ENCODE measurements around the gene PPP6R3. TPM values are rescaled to one million over a fixed set of nuclear protein-coding genes. Genes with fewer than 3 reads are reported as not detected.
A peak's percentile ranks its signal among the peaks of the same experiment; 100 is the strongest.

Gene PPP6R3
- polyA plus RNA-seq, 3 donors from 2014 or later = 18.2 to 48.4 (median 29.8) TPM

- H3K4me3 Mint-ChIP-seq = peak overlapping the region in 3 of 5 donors; percentile 15 to 59 (median 31)
- DNase-seq = no peak
- no peaks in the 10 kb centered on the region for H3K36me3 Mint-ChIP-seq
- H3K9me3 Mint-ChIP-seq = no peaks in the 10 kb centered on the region
- peak overlapping the region; percentile 16 to 58 (median 30) for H3K27ac Mint-ChIP-seq
- H3K4me1 Mint-ChIP-seq = peaks cover 87 to 94% of the 10 kb centered on the region in 2 donors
- H3K27me3 Mint-ChIP-seq (ENCODE audit: low read depth in 3 of 3) = peaks cover 0 to 1% (median 0%) of the 10 kb centered on the region in 3 donors
Measured at GRCh38 chr11:68498903-68499883, 38.6 kb downstream of the PPP6R3 start.

GRCh38 chr11:68500206-68500605 lies 39.7 kb downstream of the PPP6R3 start:
- peaks cover 90 to 94% of the 10 kb centered on the region in 2 donors for H3K4me1 Mint-ChIP-seq
- DNase-seq = no peak
- no peaks in the 10 kb centered on the region for H3K36me3 Mint-ChIP-seq
- peak overlapping the region in 2 of 5 donors; percentile 18 to 27 for H3K4me3 Mint-ChIP-seq
- no peaks in the 10 kb centered on the region for H3K9me3 Mint-ChIP-seq
- no peaks in the 10 kb centered on the region for H3K27me3 Mint-ChIP-seq (ENCODE audit: low read depth in 3 of 3)
- peak overlapping the region in 3 of 6 donors; percentile 24 to 44 (median 42) for H3K27ac Mint-ChIP-seq

GRCh38 chr11:68501813-68502212 lies 41.3 kb downstream of the PPP6R3 start:
- H3K4me1 Mint-ChIP-seq = peaks cover 87 to 96% of the 10 kb centered on the region in 2 donors
- peak overlapping the region in 1 of 5 donors; percentile 29 for H3K4me3 Mint-ChIP-seq
- peak overlapping the region in 1 of 6 donors; percentile 27 for H3K27ac Mint-ChIP-seq
- DNase-seq = no peak
- no peaks in the 10 kb centered on the region for H3K27me3 Mint-ChIP-seq (ENCODE audit: low read depth in 3 of 3)
- H3K9me3 Mint-ChIP-seq = no peaks in the 10 kb centered on the region
- H3K36me3 Mint-ChIP-seq = no peaks in the 10 kb centered on the region

DNA sequence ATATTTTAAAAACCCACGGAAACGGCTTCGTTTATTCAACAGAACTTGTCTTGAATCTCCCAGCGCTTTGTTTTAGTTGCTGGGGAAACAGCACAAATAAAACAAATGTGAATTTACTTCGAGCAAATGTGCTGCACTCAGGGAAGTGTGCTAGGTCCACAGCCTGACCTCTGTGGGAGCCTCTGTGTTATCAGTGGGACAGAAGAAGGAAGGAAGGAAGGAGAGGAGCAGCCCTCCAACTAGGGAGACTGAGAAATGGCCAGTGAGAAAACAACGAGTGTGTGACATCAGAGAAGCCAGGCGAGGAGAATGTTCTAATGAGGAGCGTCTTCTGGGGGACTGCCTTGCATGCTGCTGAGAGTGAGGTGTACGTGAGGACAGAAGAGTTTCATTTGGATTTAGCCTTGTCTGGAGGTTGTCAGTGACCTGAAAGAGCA lies 42.7 kb downstream of the PPP6R3 start:
- Mint-ChIP-seq H3K9me3 (no peaks in the 10 kb centered on the region), H3K36me3 (no peaks in the 10 kb centered on the region), H3K27me3 (ENCODE audit: low read depth in 3 of 3) (no peaks in the 10 kb centered on the region), H3K4me1 (peaks cover 90 to 99% of the 10 kb centered on the region in 2 donors), H3K27ac (peak overlapping the region; percentile 25 to 88 (median 38)), H3K4me3 (peak overlapping the region in 2 of 5 donors; percentile 11 to 59)
- no peak for DNase-seq

- no peaks in the 10 kb centered on the region for H3K27me3 Mint-ChIP-seq (ENCODE audit: low read depth in 3 of 3)
- peaks cover 90 to 99% of the 10 kb centered on the region in 2 donors for H3K4me1 Mint-ChIP-seq
- no peak for DNase-seq
- no peaks in the 10 kb centered on the region for H3K36me3 Mint-ChIP-seq
- no peaks in the 10 kb centered on the region for H3K9me3 Mint-ChIP-seq
- no peak overlapping the region for H3K4me3 Mint-ChIP-seq
- peak overlapping the region; percentile 7 to 88 (median 38) for H3K27ac Mint-ChIP-seq
Measured at GRCh38 chr11:68503792-68504191, 43.2 kb downstream of the PPP6R3 start.

- peak overlapping the region in 3 of 5 donors; percentile 10 to 40 (median 39) for H3K4me3 Mint-ChIP-seq
- H3K27me3 Mint-ChIP-seq (ENCODE audit: low read depth in 3 of 3) = no peaks in the 10 kb centered on the region
- no peak for DNase-seq
- H3K36me3 Mint-ChIP-seq = no peaks in the 10 kb centered on the region
- H3K9me3 Mint-ChIP-seq = no peaks in the 10 kb centered on the region
- peaks cover 87 to 98% of the 10 kb centered on the region in 2 donors for H3K4me1 Mint-ChIP-seq
- H3K27ac Mint-ChIP-seq = peak overlapping the region; percentile 18 to 66 (median 42)
Measured at GRCh38 chr11:68504432-68505066, 44.0 kb downstream of the PPP6R3 start.

DNA sequence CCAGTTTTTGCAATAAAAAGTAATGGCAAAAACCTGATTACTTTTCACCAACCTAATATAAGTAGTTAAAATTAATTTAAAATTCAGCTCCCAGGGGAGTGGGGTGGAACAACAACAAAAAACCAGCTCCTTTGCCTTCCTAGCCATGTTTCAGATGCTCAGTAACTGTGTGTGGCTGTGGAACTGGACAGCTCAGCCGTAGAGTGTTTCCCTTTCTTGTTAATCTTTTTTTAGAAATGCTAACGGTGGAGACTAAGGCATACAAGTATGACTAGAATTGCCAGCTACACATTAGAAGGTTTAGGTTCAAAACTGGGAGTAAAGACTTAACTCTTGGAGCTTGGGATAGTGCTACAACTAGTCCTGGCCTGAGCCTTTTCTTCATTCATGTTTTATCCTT lies 45.0 kb downstream of the PPP6R3 start:
- peak overlapping the region in 2 of 5 donors; percentile 35 to 42 for H3K4me3 Mint-ChIP-seq

DNA sequence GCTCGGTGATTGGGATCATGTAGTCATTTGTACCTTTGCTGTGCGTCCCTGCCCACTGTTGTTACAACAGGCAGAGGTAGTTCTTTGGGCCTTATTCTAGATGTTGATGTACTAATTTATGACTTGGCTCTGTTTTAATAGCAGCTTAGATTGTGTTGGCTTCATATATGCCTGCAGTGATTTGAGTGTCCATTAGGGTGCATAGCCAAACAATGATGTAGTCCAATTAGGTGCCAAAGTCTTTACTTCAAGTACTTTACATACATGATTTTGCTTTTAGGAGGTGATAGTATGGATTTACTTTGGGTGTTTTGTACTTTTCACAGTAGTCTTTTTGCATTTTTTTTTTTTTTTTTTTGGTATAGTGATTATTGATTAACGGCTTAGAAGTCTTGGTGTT lies 46.4 kb downstream of the PPP6R3 start:
- H3K9me3 Mint-ChIP-seq = no peaks in the 10 kb centered on the region
- H3K27ac Mint-ChIP-seq = peak overlapping the region in 3 of 6 donors; percentile 5 to 37 (median 32)
- peak overlapping the region; percentile 4 to 42 (median 24) for H3K4me3 Mint-ChIP-seq
- DNase-seq = no peak
- peaks cover 82 to 96% of the 10 kb centered on the region in 2 donors for H3K4me1 Mint-ChIP-seq
- H3K27me3 Mint-ChIP-seq (ENCODE audit: low read depth in 3 of 3) = peaks cover 0 to 1% (median 0%) of the 10 kb centered on the region in 3 donors
- peaks cover 0 to 1% (median 0%) of the 10 kb centered on the region in 3 donors for H3K36me3 Mint-ChIP-seq

More for the DNA sequence above, 45.0 kb downstream of the PPP6R3 start:
- H3K36me3 Mint-ChIP-seq = no peaks in the 10 kb centered on the region
- DNase-seq = no peak
- peaks cover 83 to 96% of the 10 kb centered on the region in 2 donors for H3K4me1 Mint-ChIP-seq
- H3K27me3 Mint-ChIP-seq (ENCODE audit: low read depth in 3 of 3) = peaks cover 0 to 1% (median 0%) of the 10 kb centered on the region in 3 donors
- H3K9me3 Mint-ChIP-seq = no peaks in the 10 kb centered on the region
- peak overlapping the region in 3 of 6 donors; percentile 27 to 63 (median 29) for H3K27ac Mint-ChIP-seq

- Mint-ChIP-seq H3K36me3 (peaks cover 0 to 4% (median 0%) of the 10 kb centered on the region in 3 donors), H3K9me3 (no peaks in the 10 kb centered on the region), H3K4me1 (peaks cover 83 to 96% of the 10 kb centered on the region in 2 donors), H3K27ac (peak overlapping the region in 5 of 6 donors; percentile 10 to 47 (median 28)), H3K4me3 (peak overlapping the region in 4 of 5 donors; percentile 7 to 48 (median 18)), H3K27me3 (ENCODE audit: low read depth in 3 of 3) (peaks cover 0 to 1% (median 0%) of the 10 kb centered on the region in 3 donors)
- DNase-seq = no peak
Measured at GRCh38 chr11:68508425-68508824, 47.9 kb downstream of the PPP6R3 start.

DNA sequence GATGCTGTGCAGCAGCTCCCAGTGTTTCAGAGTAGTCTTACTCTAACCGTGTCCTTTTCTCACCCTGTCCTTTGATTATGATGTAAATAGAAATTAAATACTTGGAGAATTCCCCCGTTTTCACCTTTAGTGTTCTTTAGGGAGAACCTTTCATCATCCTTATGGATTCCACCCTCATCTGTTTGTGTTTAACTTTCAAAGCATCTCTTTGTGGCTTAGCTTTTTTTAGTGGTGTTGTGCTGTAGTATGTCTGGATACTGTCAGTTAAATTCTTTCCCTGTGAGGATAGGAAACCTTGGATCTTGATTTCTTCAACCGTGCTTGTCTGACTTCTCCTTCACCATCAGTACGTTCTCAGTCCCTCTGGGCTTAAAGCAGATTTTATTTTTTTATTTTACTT lies 48.5 kb downstream of the PPP6R3 start:
- Mint-ChIP-seq H3K27ac (peak overlapping the region in 4 of 6 donors; percentile 24 to 48 (median 38)), H3K4me1 (peaks cover 83 to 96% of the 10 kb centered on the region in 2 donors), H3K4me3 (peak overlapping the region in 2 of 5 donors; percentile 28 to 48), H3K27me3 (ENCODE audit: low read depth in 3 of 3) (peaks cover 0 to 1% (median 0%) of the 10 kb centered on the region in 3 donors), H3K36me3 (peaks cover 0 to 4% (median 0%) of the 10 kb centered on the region in 3 donors), H3K9me3 (no peaks in the 10 kb centered on the region)
- no peak for DNase-seq

- H3K4me3 Mint-ChIP-seq = no peak overlapping the region
- peaks cover 0 to 13% (median 0%) of the 10 kb centered on the region in 3 donors for H3K36me3 Mint-ChIP-seq
- peaks cover 0 to 1% (median 0%) of the 10 kb centered on the region in 3 donors for H3K27me3 Mint-ChIP-seq (ENCODE audit: low read depth in 3 of 3)
- H3K4me1 Mint-ChIP-seq = peaks cover 65 to 95% of the 10 kb centered on the region in 2 donors
- H3K27ac Mint-ChIP-seq = peak overlapping the region in 4 of 6 donors; percentile 12 to 40 (median 28)
- no peaks in the 10 kb centered on the region for H3K9me3 Mint-ChIP-seq
- DNase-seq = no peak
Measured at GRCh38 chr11:68513930-68514487, 53.5 kb downstream of the PPP6R3 start.

DNA sequence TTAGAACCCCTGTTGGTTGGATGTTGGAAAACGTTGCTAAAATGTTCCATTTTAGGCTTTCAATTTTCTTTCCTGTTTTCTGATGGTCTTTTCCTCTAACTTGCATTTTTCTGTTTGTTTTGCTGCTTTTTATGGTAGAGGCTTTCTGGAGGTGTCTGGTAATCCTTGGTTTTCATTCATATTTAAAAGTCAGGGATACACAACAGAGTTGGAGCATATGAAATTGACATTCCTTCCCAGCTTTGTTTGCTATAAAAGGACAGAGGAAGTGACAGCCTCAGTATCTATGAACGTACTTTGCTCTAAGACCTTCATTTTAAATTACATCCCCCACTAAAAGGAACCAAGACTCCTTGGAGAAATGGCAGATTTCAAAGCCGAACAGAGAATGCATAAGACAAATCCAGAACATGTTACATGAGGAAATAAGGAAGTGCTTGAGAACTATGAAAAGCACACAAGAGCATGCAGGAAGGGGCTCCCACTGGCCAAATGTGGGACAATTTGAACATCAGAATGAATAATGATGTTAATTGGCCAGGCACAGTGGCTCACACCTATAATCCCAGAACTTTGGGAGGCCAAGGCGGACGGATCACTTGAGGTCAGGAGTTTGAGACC lies 56.7 kb downstream of the PPP6R3 start:
- H3K4me3 Mint-ChIP-seq = no peak overlapping the region
- peaks cover 51 to 96% of the 10 kb centered on the region in 2 donors for H3K4me1 Mint-ChIP-seq
- DNase-seq = no peak
- H3K9me3 Mint-ChIP-seq = no peaks in the 10 kb centered on the region
- peak overlapping the region; percentile 5 to 65 (median 38) for H3K27ac Mint-ChIP-seq
- H3K36me3 Mint-ChIP-seq = peaks cover 0 to 12% (median 5%) of the 10 kb centered on the region in 3 donors
- no peaks in the 10 kb centered on the region for H3K27me3 Mint-ChIP-seq (ENCODE audit: low read depth in 3 of 3)

DNA sequence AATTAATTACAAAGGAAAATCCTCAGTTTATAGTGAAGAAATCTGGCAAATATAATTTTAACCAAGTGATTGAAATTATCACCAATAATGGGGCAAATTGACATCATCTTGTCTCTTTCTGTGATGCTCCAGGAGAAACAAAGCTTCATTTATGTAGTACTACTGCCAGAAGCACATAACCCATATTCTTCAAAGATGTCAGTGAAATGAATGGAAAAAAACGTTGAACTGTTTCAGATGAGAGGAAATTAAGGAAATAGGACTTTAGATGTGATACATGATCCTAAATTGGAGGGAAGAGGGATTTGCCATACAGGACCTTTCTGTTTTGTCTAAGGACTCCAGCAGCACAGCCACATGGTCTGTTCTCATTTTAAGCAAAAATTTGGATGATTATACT lies 57.6 kb downstream of the PPP6R3 start:
- Mint-ChIP-seq H3K4me3 (no peak overlapping the region), H3K36me3 (peaks cover 0 to 16% (median 5%) of the 10 kb centered on the region in 3 donors), H3K9me3 (no peaks in the 10 kb centered on the region), H3K27ac (peak overlapping the region in 2 of 6 donors; percentile 64 to 79), H3K27me3 (ENCODE audit: low read depth in 3 of 3) (no peaks in the 10 kb centered on the region), H3K4me1 (peaks cover 44 to 91% of the 10 kb centered on the region in 2 donors)
- no peak for DNase-seq
